ENCODE results near the gene PRR35. TPM values are rescaled to one million over a fixed set of nuclear protein-coding genes. Genes with fewer than 3 reads are reported as not detected.

PRR35 gene
- not detected for total RNA-seq

GRCh38 chr16:560204-560700 lies at the start of gene PRR35:
PRR35 (plus strand) TSS chr16:560394; CDS start chr16:563295, 2,901 bp downstream.
- no peaks in the 10 kb centered on the region for H3K9me3 Mint-ChIP-seq
- H3K27ac Mint-ChIP-seq = no peak within 1 kb of the TSS
- H3K27me3 Mint-ChIP-seq = peaks cover 12% of the 10 kb centered on the region
- H3K4me3 Mint-ChIP-seq = no peak within 1 kb of the TSS
- POLR2A ChIA-PET = no interaction called here
- CTCF ChIA-PET = no interaction called here
- no peaks in the 10 kb centered on the region for H3K36me3 Mint-ChIP-seq (ENCODE audit: low read depth)
- H3K4me1 Mint-ChIP-seq = no peaks in the 10 kb centered on the region
- no peak for DNase-seq

GRCh38 chr16:512802-513201 lies 47.4 kb upstream of the PRR35 start:
- Mint-ChIP-seq H3K9me3 (no peaks in the 10 kb centered on the region), H3K4me1 (no peaks in the 10 kb centered on the region), H3K27me3 (no peaks in the 10 kb centered on the region), H3K4me3 (no peak overlapping the region), H3K36me3 (ENCODE audit: low read depth) (peaks cover 2% of the 10 kb centered on the region), H3K27ac (no peak overlapping the region)
- POLR2A ChIA-PET = no interaction called here
- no peak for DNase-seq
- CTCF ChIA-PET = no interaction called here

GRCh38 chr16:513950-514349 lies 46.2 kb upstream of the PRR35 start:
- ChIA-PET POLR2A (no interaction called here), CTCF (no interaction called here)
- no peak overlapping the region for H3K27ac Mint-ChIP-seq
- H3K4me3 Mint-ChIP-seq = no peak overlapping the region
- no peaks in the 10 kb centered on the region for H3K9me3 Mint-ChIP-seq
- no peak for DNase-seq
- no peaks in the 10 kb centered on the region for H3K4me1 Mint-ChIP-seq
- no peaks in the 10 kb centered on the region for H3K27me3 Mint-ChIP-seq
- peaks cover 2% of the 10 kb centered on the region for H3K36me3 Mint-ChIP-seq (ENCODE audit: low read depth)

GRCh38 chr16:515175-515938 lies 44.8 kb upstream of the PRR35 start:
- no peaks in the 10 kb centered on the region for H3K4me1 Mint-ChIP-seq
- POLR2A ChIA-PET = no interaction called here

GRCh38 chr16:515939-516226 lies 44.3 kb upstream of the PRR35 start:
- CTCF ChIA-PET = no interaction called here
- Mint-ChIP-seq H3K36me3 (ENCODE audit: low read depth) (peaks cover 2% of the 10 kb centered on the region), H3K27me3 (no peaks in the 10 kb centered on the region)

More at GRCh38 chr16:515175-515938, 44.8 kb upstream of the PRR35 start:
- Mint-ChIP-seq H3K27me3 (no peaks in the 10 kb centered on the region), H3K4me3 (no peak overlapping the region), H3K27ac (no peak overlapping the region), H3K36me3 (ENCODE audit: low read depth) (peaks cover 2% of the 10 kb centered on the region), H3K9me3 (no peaks in the 10 kb centered on the region)
- CTCF ChIA-PET = no interaction called here
- no peak for DNase-seq

GRCh38 chr16:516301-516700 lies 43.9 kb upstream of the PRR35 start:
- H3K4me3 Mint-ChIP-seq = no peak overlapping the region
- POLR2A ChIA-PET = no interaction called here
- no peaks in the 10 kb centered on the region for H3K9me3 Mint-ChIP-seq
- H3K27me3 Mint-ChIP-seq = no peaks in the 10 kb centered on the region
- CTCF ChIA-PET = no interaction called here
- no peaks in the 10 kb centered on the region for H3K4me1 Mint-ChIP-seq
- H3K36me3 Mint-ChIP-seq (ENCODE audit: low read depth) = peaks cover 2% of the 10 kb centered on the region
- no peak for DNase-seq
- no peak overlapping the region for H3K27ac Mint-ChIP-seq

More at GRCh38 chr16:515939-516226, 44.3 kb upstream of the PRR35 start:
- Mint-ChIP-seq H3K4me1 (no peaks in the 10 kb centered on the region), H3K4me3 (no peak overlapping the region), H3K9me3 (no peaks in the 10 kb centered on the region), H3K27ac (no peak overlapping the region)
- DNase-seq = no peak
- POLR2A ChIA-PET = no interaction called here

- Mint-ChIP-seq H3K4me1 (peaks cover 1% of the 10 kb centered on the region), H3K36me3 (ENCODE audit: low read depth) (peaks cover 2% of the 10 kb centered on the region), H3K4me3 (no peak overlapping the region), H3K9me3 (no peaks in the 10 kb centered on the region), H3K27ac (no peak overlapping the region), H3K27me3 (no peaks in the 10 kb centered on the region)
- ChIA-PET POLR2A (interaction anchor here (0.7 kb wide), 1 partner anchor 105 kb away, joined by 3 read pairs; no protein-coding TSS in a partner anchor), CTCF (interaction anchor here (1.0 kb wide), 1 partner anchor 58 kb away, joined by 4 read pairs; no protein-coding TSS in a partner anchor)
- no peak for DNase-seq
These were observed 41.3 kb upstream of the PRR35 start for GRCh38 chr16:518858-519257.

GRCh38 chr16:519425-519824 lies 40.8 kb upstream of the PRR35 start:
- ChIA-PET CTCF (no interaction called here), POLR2A (no interaction called here)
- no peak for DNase-seq
- Mint-ChIP-seq H3K27me3 (no peaks in the 10 kb centered on the region), H3K9me3 (no peaks in the 10 kb centered on the region), H3K36me3 (ENCODE audit: low read depth) (peaks cover 2% of the 10 kb centered on the region), H3K27ac (no peak overlapping the region), H3K4me3 (no peak overlapping the region), H3K4me1 (peaks cover 7% of the 10 kb centered on the region)

- Mint-ChIP-seq H3K27me3 (no peaks in the 10 kb centered on the region), H3K36me3 (ENCODE audit: low read depth) (peaks cover 2% of the 10 kb centered on the region), H3K9me3 (no peaks in the 10 kb centered on the region), H3K4me1 (peaks cover 9% of the 10 kb centered on the region), H3K27ac (no peak overlapping the region), H3K4me3 (no peak overlapping the region)
- ChIA-PET POLR2A (interaction anchor here (0.8 kb wide), 1 partner anchor 901 kb away, joined by 3 read pairs; the partner anchor contains the start of gene UQCC4), CTCF (no interaction called here)
- no peak for DNase-seq
These were observed 40.1 kb upstream of the PRR35 start for GRCh38 chr16:519841-520687.

GRCh38 chr16:520847-521246 lies 39.3 kb upstream of the PRR35 start:
- no peak overlapping the region for H3K4me3 Mint-ChIP-seq
- H3K36me3 Mint-ChIP-seq (ENCODE audit: low read depth) = peaks cover 4% of the 10 kb centered on the region
- no peaks in the 10 kb centered on the region for H3K27me3 Mint-ChIP-seq
- ChIA-PET POLR2A (interaction anchor here (0.8 kb wide), 1 partner anchor 900 kb away, joined by 3 read pairs; the partner anchor contains the start of gene UQCC4), CTCF (no interaction called here)
- no peak overlapping the region for H3K27ac Mint-ChIP-seq
- DNase-seq = no peak
- H3K9me3 Mint-ChIP-seq = no peaks in the 10 kb centered on the region
- peaks cover 17% of the 10 kb centered on the region for H3K4me1 Mint-ChIP-seq

GRCh38 chr16:521381-522210 lies 38.6 kb upstream of the PRR35 start:
- H3K27ac Mint-ChIP-seq = no peak overlapping the region
- ChIA-PET CTCF (no interaction called here), POLR2A (no interaction called here)

GRCh38 chr16:522320-523096 lies 37.7 kb upstream of the PRR35 start:
- ChIA-PET CTCF (no interaction called here), POLR2A (interaction anchor here (1.0 kb wide), 1 partner anchor 1011 kb away, joined by 3 read pairs; the partner anchor contains the start of gene TMEM204)
- Mint-ChIP-seq H3K27me3 (no peaks in the 10 kb centered on the region), H3K4me1 (peaks cover 25% of the 10 kb centered on the region), H3K27ac (no peak overlapping the region), H3K4me3 (no peak overlapping the region), H3K9me3 (no peaks in the 10 kb centered on the region), H3K36me3 (ENCODE audit: low read depth) (peaks cover 2% of the 10 kb centered on the region)
- DNase-seq = no peak

More at GRCh38 chr16:521381-522210, 38.6 kb upstream of the PRR35 start:
- Mint-ChIP-seq H3K4me3 (no peak overlapping the region), H3K9me3 (no peaks in the 10 kb centered on the region), H3K36me3 (ENCODE audit: low read depth) (peaks cover 4% of the 10 kb centered on the region), H3K4me1 (peaks cover 24% of the 10 kb centered on the region), H3K27me3 (no peaks in the 10 kb centered on the region)
- DNase-seq = no peak
